Activated CD8-positive, alpha-beta memory T cell treated with anti-CD3 and anti-CD28 coated beads, Interleukin-2, amount 50 U/mL, for 4 hours (primary cell): ENCODE data around the gene MRPL16.
"Not testable (repeated sequence)": the region's sequence is repeated elsewhere in the genome, so short reads cannot be mapped to it uniquely, and the experiment has no call there.

Source experiments
- DNase-seq: peaks from one replicate; pipeline ENCODE4 v3.0.0-alpha.2; 2020

MRPL16 gene

DNA sequence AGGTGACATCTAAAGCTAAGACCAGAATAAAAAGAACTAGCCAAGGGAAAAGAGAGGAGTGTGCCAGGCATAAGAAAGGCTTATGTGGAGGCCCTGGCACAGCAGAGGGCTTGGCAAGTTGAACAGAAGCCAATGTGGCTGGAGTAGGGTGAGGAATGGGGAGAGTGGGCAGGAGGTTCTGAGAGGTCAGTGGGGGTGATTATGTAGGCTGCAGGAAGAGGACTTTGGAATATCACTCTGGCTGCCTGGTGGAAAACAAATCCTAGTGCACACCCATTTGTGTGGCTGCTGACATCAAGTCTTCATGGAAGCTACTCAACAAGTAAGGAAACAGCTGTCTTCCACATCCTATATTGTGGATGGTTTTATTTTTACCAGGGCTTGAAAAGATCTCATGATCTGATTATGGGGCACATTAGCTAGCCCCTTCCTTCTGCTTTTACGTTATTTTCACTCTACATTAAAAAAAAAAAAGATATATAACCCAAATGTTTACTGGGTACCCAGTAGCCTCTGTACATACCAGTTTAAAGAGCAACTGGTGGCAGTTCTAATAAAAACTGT, 3.4 kb downstream of the MRPL16 start:
- no peak for DNase-seq

DNA sequence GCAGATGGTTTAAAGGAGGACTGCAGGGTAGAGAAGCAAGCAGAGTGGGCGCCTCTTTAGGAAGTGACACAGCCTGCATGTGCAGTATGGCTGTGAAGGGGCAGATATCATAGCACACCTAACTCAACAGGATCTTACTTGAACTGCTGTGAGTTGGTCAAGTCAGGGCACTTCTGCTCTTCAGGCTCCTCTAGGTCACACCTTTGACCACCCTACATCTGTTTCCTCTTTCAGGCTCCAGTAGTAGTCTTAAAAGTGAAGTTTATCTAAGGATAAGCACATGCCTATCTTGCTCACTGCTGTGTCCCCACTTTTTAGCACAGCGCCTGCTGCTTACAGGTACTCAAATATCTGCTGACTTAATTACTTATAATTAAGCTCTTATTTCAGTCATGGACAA, 6.5 kb downstream of the MRPL16 start:
- no peak for DNase-seq

DNA sequence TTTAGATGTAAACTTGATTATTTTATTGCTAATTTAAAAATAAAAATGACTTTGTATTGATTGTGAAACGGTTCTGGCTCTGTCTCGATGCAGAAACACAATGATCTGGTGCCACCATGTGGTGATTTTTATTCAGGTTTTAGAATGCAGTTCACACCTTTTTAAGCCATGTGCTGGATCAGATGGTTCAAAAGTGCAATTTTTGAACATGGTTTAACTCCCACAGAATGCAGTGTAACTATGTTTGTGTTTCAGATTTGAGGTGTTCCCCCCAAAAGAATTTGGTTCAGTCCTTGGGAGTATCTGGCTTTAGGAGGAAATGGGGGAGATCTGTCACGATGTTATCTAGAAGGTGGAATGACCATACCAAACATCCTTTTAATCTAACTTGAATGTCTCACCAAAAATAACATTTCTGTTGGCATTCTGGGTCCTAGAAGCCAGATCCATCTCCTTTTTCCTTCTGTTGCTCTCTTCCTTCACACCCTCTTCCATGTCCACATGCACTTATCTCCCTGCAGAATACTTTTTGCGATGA, 7.9 kb downstream of the MRPL16 start:
- peak; percentile 21 for DNase-seq

DNA sequence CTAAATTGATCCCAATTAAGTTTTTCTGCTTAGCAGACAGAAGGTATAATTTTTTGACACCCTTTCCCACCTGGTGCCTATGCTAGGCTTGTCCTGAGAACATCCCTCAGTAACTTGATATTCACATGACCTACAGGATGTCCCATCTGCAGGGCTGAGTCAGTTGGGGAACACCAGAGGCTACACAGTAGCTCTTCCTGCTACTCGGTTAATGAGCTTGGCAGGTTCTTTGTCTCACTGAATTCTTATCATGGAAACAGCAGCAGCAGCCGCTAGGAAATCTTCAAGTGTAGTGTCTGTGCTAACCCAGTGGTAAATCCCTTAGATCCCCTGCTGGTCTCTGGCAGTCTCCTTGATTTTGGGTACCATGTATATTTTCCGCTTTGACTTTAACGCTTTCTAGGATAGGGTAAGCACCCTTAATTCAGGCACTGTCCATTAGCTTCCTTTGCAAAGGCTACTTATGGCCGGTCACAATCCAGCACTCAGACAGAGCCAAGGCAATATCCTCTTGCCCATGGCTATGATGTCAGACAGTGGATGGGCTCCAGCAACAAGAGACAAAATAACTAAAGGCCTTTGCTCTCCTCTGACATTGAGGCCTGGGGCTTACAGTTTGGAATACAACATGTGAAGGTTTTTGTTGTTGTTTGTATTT, 8.5 kb downstream of the MRPL16 start:
- DNase-seq, result no peak

DNA sequence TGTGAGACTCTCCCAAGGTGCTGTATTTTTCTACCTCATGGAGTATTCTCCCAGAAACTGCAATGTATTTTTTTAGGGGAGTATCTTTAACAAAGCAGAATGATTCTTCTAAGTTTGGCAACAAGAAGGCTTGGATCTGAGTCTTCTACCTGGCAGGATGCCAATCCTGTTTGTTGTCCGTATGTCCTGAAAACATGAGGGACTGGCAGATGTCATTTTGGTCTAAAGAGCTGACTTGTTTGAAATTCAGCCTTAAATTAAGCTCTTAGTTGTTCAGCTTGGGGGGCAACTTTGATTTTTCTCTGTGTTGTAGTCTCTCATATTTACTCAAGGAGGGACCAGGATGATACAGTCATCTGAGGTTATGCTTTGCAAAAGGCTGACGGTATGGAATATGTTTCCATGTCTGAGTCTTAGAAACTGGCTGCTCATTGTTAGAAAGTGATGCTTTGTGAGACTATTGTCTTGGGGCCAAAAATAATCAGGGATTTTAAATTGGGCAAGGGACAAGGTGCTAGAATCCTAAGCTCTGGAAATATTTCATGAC, 9.3 kb downstream of the MRPL16 start:
- DNase-seq, result no peak

DNA sequence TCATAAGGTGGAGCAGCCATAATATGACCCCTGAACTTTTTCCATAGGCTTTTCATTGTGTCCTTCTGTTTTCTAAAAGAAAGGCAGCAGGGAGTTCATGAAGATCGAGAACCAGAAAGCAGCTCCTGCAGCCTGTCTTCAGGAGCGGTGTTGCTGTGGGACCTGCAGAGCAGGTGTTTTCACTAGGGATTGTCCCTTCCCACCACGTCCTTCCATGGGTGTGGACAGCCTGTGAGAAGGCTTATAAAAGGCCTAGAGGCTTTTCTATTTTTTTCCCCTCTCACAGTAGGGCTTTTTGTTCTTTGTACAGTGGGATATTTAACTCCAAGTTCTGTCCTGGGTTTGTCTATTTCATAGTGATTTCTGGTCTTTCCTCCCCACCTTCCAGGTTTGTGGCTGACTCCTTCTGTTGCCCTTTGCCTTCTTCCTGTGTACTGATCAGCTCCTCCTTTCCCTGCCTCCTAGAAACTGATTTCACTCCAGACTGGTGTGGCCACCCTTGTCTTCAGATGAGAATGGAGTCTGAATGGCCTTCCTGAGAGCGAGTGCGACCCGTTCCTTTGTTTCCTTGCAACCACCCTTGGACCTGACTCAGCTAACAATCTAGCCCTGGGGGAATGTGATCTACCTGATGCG, 10.1 kb downstream of the MRPL16 start:
- no peak for DNase-seq

DNA sequence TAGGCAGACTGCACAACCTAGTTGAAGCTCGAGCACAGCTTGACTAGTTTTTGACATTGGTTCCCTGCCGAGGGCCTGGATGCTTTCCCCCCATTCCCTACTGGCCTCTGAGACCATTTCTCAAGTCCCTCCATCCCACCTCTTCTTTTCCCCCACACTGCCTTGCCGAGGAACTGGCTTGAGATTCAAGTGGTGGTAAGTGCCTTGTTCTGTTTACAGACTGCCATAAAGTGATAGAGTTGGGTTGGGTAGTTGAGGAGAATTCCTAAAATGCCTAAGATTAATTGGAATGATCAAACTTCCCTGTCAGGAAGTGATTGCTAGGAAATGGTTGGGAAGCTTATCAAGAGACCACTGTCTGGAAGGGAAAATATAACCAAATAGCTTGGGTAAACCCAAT, 16.2 kb downstream of the MRPL16 start:
- no peak for DNase-seq

DNA sequence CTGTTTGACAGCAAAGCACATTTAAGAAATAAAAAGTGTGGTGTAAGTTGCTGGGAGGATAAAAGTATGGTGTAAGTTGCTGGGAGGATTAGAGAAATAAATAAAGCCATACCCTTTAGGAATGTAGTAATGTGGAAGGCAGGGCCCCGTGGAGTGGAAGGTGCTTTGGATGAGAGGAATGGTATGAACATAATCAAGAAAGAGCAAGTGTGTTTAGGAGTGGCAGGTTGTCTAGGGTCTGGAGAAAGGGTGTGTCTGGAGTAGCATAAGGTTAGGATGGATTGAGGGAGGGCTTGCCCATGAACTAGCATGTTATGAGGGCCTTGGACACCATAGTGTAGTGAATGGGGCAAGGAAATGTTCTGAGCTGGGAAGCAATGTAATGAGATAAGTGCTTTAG, 18.1 kb downstream of the MRPL16 start:
- DNase-seq, result no peak

DNA sequence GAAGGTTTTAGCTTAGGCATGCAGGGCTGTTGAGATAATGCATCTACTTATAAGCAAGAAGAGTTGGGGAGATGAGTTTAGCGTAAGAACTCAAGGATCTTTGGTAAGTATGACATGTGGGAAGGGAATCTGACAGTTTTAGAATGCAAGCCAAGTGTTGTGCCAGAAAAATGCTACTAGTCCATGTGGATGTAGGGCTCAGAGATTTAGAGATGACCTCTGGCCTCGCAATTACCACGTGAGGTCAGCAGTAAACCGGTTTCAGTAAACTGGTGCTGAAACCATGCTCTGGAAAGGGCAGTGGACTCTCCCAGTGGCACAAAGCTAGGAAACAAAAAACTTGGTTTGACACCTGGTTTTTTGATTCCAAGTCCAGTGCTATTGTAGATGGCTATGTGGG, 18.9 kb downstream of the MRPL16 start:
- no peak for DNase-seq

DNA sequence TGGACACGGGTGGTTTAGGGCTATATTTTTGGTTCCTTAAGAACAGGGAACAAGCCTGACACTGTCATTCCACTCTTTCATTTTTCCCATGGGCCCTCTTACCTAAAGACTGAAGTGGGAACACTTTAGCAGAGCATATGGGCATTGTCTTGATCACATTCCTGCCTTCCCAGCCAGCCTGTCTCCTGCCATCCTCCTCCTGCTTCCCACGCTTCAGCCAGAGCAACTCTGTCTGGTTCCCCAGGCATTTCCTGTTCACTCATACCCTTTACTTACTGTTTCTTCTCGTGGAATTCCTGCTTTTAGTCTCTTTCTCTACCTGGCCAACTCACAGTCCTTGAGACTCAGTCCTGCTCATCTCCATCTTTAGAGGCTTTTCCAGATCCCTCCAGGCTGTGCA, 22.8 kb downstream of the MRPL16 start:
- no peak for DNase-seq

DNA sequence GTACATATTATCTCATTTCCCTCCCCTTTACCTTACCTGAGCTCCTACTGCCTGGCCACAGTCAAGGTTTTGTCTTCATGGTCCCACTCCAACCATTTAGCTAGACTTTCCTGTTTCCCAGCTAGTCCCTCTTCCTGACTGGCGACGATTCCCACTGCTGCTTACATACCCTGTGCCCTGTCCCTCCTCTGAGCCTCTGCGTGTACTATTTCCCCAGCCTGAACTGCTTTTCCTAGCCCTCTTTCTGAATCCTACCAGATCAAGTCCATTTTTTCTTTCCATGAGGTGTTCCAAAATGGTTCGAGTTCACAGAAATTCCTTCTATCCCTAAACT, 23.4 kb downstream of the MRPL16 start:
- no peak for DNase-seq

DNA sequence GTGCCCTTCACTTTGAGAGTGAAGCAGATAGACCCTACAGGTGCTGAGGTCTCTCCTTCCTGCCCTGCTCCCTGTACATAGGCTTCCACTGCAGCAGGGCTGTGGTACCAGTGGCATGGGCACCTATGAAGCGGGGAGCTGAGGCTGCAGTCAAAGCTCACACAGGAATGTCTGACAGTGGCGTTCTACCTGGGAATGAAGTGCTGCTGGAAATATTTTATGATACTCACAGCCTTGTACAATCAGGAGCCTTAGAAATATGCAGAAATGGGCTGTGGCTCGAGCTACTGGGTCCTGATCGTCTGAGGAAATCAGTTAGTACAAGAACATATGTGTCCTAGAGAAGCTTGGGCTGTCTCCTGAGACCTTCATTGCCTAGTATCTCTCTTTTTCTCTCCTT, 24.8 kb downstream of the MRPL16 start:
- DNase-seq, result no peak

DNA sequence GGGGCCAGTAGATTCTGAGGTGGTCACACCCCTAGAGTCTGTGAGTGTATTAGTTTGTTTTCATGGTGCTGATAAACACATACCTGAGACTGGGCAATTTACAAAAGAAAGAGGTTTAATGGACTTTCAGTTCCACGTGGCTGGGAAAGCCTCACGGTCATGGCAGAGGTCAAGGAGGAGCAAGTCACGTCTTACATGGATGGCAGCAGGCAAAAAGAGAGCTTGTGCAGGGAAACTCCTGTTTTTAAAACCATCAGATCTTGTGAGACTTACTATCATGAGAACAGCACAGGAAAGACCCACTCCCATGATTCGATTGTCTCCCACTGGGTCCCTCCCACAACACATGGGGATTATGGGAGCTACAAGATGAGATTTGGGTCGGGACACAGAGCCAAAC, 26.1 kb downstream of the MRPL16 start:
- not testable (repeated sequence) for DNase-seq

DNA sequence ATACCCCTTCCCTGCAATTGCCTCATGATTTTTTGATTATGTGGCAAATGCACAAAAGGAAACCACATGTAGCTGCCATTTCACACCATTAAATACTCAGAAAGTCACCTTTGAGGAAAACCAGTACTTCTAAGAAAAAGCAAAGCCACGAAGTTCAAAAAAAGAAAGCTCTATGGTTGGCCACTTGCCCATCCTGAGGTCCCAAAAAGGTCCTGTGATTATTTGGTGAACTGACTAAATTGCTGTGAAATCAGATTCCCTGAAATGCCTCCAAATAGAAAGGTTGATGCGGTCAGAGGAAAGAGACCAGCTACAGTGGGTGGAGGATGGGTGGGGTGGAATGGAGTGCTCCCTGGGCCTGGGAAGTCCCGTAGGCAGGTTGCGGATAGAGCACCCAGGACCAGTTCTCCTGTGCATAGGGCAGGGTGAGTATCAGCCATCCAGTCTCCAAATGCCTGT, 26.9 kb downstream of the MRPL16 start:
- DNase-seq, result no peak

DNA sequence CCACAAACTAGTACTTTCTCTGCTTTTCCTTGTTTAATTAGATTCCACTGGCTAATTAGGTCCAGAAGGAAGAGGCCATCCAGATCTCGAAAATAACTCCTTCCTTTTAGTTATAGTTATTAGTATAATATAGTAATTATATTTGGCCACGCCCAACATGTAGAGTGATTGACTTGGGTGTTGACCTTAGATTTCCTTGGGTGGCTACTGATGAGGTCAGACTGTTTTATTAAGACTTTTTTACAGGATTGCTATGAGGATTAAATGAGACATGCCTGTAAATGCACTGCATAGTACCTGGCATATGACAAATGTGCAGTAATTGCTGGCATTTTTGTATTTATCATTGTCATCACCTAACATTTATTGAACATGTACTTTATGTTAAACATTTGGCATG, 28.5 kb downstream of the MRPL16 start:
- DNase-seq, result no peak

DNA sequence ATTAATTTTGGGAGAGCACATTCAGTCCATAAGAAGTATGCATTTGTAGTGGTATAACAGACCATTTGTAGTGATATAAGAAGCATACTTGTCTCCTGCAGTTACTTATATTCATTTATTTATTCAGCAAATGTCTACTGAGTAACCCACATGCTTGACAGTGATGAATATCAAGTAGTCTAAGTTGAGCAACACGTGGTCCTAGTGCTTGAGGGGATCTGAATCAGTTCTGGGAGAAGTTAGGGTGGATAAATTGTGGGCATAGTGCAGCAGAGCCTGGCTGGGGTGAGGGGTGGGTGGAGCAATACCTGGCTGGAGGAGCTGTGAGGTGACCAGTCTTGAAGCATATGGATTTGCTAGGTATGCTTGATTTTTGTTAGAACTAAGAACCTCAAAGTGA, 31.1 kb downstream of the MRPL16 start:
- DNase-seq, result no peak

DNA sequence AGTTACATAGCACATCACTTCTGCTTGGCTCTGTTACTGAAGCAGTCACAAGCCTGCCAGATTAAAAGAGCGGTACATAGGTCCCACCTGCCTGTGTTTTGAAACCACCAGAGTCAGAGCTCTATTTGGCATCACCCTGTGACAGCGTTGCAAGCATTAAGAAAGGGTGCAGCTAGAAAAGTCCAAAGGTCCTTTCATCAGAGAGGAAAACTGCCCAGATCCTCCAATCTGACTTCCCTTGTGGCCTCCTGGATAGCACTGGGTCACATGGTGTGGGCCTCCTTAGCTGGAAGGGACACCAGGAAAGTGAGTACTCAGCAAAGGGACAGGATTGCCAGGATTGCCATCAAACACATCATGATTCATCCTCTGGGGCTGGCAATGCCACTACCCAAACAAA, 32.5 kb downstream of the MRPL16 start:
- no peak for DNase-seq

DNA sequence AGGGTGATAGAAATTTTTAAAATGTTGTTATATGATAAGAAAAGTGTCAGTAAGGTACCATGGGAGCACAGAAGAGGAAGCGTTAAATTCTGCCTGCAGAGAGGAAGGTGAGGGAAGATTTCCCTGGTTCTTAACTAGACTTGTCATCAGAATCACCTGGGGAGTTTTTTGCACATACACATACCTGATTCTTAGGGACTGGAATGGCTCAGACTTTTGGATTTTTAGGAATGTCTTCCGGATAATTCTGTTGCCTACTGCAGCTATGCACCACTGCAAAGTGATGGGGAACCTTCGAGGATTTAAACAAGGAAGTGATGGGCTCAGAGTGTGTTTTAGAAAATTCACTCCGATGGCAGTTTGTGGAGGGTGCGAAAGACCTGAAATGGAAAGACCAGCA, 33.5 kb downstream of the MRPL16 start:
- no peak for DNase-seq

DNA sequence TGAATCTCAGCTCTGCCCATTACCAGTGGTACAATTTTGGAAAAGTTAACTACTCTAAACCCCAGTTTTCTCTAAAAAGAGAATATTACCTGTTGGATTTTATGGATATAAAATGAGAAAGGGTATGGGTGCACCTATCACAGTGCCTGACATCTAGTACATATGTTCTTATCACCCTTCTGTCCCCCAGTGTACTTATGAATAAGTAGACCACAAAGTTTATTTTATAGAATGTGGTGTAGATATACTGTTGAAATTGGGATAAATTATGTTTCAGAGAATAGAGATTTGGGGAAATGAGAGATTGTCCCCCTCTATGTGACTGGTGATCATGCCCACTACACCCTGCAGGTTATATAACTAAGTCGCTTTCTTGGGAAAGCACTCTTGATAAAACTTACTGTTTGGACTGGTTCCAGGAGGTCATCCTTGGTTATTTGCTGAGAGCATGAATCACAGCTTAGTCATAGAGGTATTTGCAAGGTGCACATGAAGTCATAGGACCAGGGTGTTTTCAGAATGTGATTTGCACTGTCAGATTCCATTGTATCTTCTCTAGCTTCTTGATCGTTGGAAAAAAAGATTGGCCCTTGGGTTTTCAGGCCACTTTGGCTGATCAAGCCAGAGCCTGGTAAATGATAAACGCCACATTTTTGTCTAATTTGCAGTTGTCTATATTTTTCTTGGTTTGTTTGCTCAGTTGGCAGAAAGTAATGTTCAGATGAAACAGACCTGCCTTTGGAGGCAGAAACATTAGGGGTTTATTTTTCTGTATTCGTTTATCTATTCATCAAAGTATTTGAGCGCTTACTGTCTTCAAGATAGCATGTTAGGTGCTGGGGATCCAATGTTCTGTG, 34.1 kb downstream of the MRPL16 start:
- DNase-seq, result no peak

DNA sequence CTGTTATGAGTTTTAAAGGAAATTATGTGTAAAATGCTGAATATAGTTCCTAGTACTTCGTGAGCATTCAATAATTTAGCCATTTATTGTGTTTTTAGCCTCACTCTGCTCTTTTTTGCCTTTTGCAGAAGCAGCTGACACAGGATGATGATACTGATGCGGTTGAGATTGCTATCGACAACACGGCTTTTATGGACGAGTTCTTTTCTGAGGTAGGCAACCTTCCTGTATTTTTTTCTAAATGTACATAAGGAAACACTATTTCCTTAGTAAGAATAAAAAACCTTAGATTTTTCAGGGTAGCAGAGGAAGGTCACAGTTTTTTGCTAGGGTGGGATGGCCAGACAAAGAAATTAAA, 37.5 kb downstream of the MRPL16 start:
- DNase-seq, result no peak

DNA sequence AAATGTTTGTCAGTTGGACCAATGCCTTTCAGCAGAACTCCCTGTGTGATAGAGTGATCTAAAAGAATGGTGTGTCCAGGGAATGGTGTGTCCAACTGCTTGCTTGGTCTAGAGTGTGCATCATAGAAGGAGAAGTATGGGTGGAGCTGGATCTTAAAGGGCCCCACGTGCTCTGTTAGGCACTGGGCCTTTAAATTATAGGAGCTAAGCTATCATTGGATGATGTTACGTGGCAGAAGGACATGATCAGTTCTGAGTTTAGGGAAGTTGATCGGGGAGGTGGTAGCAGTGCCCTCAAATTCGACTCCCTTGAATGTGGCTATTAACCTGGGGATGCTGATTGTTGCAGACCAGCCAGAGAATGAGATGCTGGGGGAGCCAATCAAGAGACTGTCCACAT, 39.0 kb downstream of the MRPL16 start:
- no peak for DNase-seq

DNA sequence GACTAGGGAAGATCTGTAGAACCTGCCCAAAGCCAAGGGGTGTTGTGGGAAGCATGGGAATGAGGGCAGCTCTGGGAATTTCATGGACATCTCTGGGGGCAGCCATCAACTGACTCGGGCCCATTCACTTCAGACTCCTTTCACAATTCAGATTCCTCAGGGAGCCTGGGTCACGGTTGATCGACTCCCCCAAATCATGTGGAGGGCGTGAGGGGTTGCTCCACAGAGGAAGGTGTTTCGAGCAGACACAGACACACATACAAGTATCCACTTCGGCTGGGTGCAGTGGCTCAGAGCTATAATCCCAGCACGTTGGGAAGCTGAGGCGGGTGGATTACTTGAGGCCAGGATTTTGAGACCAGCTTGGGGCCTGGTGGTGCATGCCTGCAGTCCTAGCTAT, 39.7 kb downstream of the MRPL16 start:
- DNase-seq, result no peak

DNA sequence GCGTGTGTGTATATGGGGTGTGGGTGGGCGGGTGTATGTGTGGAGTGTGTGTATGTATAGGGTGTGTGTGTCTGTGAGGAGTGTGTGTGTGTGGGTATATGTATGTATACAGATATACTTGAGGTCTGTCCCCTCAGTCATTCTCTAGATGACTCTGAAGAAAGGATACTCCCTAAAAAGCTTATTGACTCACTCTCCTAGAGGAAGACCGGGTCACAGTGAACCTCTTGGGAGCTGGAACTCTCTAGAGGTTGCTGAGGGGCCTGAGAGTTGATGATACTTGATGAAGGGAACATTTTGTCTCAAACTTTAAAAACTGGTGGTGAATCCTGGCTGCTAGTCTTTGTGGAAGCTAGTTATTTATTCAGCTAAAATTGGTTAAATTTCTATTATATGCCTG, 40.3 kb downstream of the MRPL16 start:
- DNase-seq, result no peak
